ENCODE results near the gene PKM.

PKM gene

GRCh38 chr15:72199721-72200212 is 31.2 kb downstream of the PKM start:
- DNase-seq, result peak; percentile 76

- no peak for DNase-seq
These were observed 31.8 kb downstream of the PKM start for GRCh38 chr15:72199205-72199515.

GRCh38 chr15:72198356-72199204 is 32.4 kb downstream of the PKM start:
- no peak for DNase-seq

GRCh38 chr15:72197460-72198355 is 33.3 kb downstream of the PKM start, which contains the start of gene GRAMD2A:
TSS of gene GRAMD2A (minus strand) at chr15:72197787.
- peak; percentile 63 for DNase-seq

GRCh38 chr15:72197041-72197459 is 33.9 kb downstream of the PKM start:
- no peak for DNase-seq

GRCh38 chr15:72196409-72197040 is 34.5 kb downstream of the PKM start:
- DNase-seq, result no peak

GRCh38 chr15:72195101-72195511 is 35.9 kb downstream of the PKM start:
- DNase-seq, result no peak

GRCh38 chr15:72193836-72194396 is 37.1 kb downstream of the PKM start:
- no peak for DNase-seq

GRCh38 chr15:72192416-72192815 is 38.6 kb downstream of the PKM start:
- no peak for DNase-seq

GRCh38 chr15:72189250-72189902 is 41.6 kb downstream of the PKM start:
- no peak for DNase-seq

GRCh38 chr15:72184165-72184811 is 46.7 kb downstream of the PKM start:
- peak; percentile 57 for DNase-seq

GRCh38 chr15:72183781-72184164 is 47.2 kb downstream of the PKM start:
- DNase-seq, result no peak

- DNase-seq, result no peak
These were observed 48.3 kb downstream of the PKM start for GRCh38 chr15:72182673-72183072.

- no peak for DNase-seq
These were observed 48.7 kb downstream of the PKM start for GRCh38 chr15:72182244-72182643.

- DNase-seq, result no peak
These were observed 50.1 kb downstream of the PKM start for GRCh38 chr15:72180761-72181324.

GRCh38 chr15:72179950-72180581 is 50.9 kb downstream of the PKM start:
- DNase-seq, result peak; percentile 74

- no peak for DNase-seq
These were observed 51.9 kb downstream of the PKM start for GRCh38 chr15:72178976-72179585.

- no peak for DNase-seq
These were observed 54.2 kb downstream of the PKM start for GRCh38 chr15:72176743-72177142.

GRCh38 chr15:72176159-72176558 is 54.8 kb downstream of the PKM start:
- DNase-seq, result peak; percentile 55
